ENCODE measurements around the gene ARHGEF18.
"Not testable (repeated sequence)": the region's sequence is repeated elsewhere in the genome, so short reads cannot be mapped to it uniquely, and the experiment has no call there.

Gene ARHGEF18

GRCh38 chr19:7348587-7349230 lies at the start of gene ARHGEF18:
Gene ARHGEF18 (plus strand): TSS chr19:7348937. CDS start chr19:7362891, 13,954 bp downstream.
- peak; percentile 80 for DNase-seq

- DNase-seq = no peak
Observed at GRCh38 chr19:7301525-7301924, 47.2 kb upstream of the ARHGEF18 start.

DNA sequence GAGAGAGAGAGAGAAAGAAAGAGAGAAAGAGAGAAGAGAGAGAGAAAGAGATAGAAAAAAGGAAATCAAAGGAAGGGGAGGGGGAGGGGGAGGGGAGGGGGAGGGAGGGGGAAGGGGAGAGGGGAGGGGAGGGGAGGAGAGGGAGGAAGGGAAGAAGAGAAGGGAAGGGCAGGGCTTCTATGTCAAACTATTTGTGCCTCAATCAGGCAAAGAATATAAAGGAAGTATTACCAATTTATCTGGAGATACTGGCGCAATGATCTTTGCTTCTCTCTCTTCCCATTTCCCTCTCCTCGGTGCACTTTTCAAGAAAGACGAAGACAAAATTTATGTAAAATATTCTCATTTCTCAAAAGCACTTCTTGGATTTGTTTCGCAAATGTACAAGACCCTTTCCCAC lies 45.3 kb upstream of the ARHGEF18 start:
- DNase-seq = no peak

- DNase-seq = no peak
Observed at GRCh38 chr19:7304200-7304599, 44.5 kb upstream of the ARHGEF18 start.

GRCh38 chr19:7307590-7308218 lies 41.0 kb upstream of the ARHGEF18 start:
- DNase-seq = no peak

GRCh38 chr19:7308327-7308726 lies 40.4 kb upstream of the ARHGEF18 start:
- DNase-seq = not testable (repeated sequence)

DNA sequence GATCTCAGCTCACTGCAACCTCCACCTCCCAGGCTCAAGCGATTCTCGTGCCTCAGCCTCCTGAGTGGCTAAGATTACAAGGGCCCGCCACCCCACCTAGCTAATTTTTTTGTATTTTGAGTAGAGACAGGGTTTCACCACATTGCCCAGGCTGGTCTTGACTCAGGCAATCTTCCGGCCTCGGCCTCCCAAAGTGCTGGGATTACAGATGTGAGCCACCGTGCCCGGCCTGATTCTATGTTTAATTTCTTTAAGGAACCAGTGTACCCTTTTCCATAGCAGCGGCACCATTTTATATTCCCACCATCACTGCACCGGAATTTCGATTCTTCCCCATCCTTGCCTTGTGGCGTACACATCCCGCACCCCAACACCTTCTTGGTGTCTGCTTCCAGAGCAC lies 36.8 kb upstream of the ARHGEF18 start:
- DNase-seq = no peak

GRCh38 chr19:7312816-7313215 lies 35.9 kb upstream of the ARHGEF18 start:
- no peak for DNase-seq

GRCh38 chr19:7318176-7318575 lies 30.6 kb upstream of the ARHGEF18 start:
- DNase-seq = no peak

GRCh38 chr19:7326105-7326877 lies 22.4 kb upstream of the ARHGEF18 start:
- no peak for DNase-seq

DNA sequence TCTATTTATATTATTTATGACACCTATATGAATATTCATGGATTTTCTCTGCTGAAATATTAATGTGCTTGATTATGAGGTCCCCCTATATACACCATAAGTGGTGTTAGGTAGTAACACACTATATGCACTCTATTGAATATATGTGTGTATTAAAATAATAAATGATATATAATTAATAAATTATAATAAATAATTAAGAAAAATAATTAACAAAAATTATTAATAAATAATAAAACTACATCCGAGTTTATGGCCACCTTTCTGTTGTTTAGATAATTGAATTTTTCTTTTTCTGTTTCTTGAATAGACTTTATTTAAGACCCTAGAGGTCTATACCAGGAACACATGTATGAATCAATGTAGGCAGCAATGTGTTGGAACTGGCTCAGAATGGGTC lies 20.9 kb upstream of the ARHGEF18 start:
- DNase-seq = no peak

GRCh38 chr19:7328647-7329046 lies 20.1 kb upstream of the ARHGEF18 start:
- DNase-seq = no peak

DNA sequence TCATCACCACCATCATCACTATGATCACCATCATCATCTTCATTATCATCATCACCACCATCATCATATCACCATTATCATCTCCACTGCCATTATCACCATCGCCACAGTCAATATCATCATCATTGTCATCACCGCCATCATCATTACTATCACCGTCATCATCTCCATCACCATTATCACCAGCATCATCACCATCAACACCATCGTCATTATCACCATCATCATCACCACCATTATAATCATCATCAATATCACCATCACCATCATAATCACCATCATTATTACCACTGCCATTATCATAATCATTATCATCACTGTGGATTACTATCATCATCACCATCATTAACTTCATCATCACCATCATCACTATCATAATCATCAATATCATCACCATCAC lies 17.3 kb upstream of the ARHGEF18 start:
- no peak for DNase-seq

DNA sequence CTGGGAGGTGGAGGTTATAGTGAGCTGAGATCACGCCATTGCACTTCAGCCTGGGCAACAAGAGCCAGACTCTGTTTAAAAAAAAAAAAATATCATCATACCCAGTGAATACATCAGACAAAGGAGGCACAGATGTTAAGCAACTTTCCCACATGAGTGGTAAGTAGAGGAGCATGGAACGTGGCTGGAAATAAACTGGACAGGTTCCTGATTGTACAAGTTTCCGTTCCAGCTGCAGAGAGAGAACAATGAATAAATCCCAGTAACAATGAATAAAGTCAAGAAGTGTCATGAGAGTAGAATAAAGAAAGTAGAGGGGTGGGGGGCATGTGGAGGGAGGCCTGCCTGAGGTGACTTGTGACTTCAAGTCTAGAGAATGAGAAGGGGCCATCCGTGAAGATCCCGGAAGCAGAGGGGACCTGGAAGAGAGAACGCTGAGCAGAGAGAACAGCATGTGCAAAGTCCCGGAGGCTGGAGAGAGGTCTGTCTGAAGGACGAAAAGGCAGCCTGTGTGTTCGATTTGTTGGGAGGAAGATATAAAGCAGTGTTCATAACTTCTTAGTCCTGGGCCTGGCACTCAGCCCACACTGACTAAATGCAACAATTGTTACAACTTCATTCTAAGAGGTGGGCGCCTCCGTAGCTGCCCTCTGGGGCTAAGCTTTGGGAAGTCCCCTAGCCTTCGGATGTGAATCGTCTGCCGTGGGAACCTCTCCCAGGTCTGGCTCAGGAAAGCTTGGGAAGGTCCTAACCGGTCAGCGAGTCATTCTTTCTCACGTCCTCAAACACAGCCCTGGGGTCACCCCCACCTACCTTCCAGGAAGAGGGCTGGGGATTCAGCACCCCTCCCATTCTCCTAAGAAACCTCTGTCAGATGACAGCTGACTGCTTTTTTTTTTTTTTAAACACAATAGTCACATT lies 15.3 kb upstream of the ARHGEF18 start:
- DNase-seq = no peak

- DNase-seq = no peak
Observed at GRCh38 chr19:7336321-7336973, 12.3 kb upstream of the ARHGEF18 start.

DNA sequence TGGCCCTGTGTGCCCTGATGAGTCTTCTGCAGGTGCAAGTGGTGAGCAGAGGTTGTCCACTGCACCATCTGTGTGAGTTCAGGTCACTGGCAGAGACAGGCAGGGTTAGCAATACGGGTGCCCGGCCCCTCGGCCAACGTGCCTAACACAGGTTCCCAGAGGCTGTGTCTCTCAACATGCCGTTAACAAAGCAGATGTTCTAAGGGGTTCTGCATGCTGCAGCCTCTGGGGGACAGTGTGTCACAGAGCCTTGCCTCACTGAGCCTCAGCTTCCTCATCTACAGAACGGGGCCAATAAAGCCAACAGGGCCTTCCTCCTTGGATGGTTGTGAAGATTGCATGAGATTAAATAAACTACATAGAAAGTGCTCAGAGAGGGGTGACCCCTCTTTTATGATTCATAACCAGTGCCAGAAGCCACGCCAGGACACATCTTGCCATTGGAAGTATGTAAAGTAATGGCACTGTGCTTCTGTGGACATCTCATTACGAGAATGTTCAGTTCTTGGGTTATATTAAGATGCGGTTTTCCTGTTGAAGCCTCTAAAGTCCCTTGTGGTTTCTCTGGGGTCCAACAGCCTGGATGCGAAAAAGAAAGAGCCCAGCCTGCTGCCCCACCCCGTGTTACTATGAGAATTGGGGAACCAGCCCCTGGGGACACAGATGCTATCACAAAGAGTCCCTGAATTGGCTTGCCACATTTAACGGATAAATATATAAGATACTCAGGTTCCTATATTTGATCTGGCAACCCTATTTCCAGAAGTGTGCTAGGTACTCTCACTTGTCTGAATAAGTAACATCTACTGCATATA lies 11.2 kb upstream of the ARHGEF18 start:
- DNase-seq = peak; percentile 81

DNA sequence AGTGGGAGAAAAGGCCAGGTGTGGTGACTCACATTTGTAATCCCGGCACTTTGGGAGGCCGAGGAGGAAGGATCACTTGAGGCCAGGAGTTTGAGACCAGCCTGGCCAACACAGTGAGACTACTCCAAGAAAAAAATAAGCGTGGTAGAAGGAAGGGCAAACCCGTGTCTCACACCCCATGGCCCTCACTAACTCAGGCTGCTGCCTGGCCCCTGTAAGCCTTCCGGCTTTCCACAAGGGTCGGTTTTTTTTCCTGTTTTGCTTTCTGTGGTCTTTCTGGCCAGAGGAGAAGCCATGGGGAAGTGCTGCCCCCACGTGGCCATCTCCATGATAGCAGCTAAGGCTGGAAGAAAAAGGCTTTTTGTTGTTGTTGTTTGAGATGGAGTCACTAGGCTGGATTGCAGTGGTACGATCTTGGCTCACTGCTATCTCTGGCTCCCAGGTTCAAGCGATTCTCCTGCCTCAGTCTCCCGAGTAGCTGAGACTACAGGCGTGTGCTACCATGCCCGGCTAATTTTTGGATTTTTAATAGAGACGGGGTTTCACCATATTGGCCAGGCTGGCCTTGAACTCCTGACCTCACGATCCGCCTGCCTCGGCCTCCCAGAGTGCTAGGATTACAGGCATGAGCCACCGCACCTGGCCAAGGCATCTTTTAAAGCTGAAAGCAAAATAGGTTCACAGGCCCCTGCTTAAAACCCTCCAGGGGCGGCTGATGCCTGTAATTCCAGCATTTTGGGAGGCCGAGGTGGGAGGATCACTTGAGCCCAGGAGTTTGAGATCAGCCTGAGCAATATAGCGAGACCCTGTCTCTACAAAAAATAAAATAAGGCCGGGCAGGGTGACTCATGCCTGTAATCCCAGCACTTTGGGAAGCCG lies 7.5 kb upstream of the ARHGEF18 start:
- DNase-seq = peak; percentile 79

DNA sequence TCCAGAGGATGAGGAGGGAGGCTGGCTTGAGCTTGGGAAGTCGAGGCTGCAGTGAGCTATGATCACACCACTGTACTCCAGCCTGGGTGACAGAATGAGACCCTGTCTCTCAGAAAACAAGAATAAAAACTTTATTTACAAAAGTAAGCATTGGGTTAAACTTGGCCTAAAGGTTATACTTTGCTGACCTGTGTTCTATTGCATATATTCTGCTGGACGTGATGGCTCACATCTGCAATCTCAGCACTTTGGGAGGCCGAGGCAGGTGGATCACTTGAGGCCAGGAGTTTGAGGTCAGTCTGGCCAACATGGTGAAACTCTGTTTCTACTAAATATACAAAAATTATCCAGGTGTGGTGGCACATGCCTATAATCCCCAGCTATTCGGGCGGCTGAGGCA lies 6.6 kb upstream of the ARHGEF18 start:
- DNase-seq = no peak

GRCh38 chr19:7346488-7346971 lies 2.2 kb upstream of the ARHGEF18 start:
- DNase-seq = no peak

- DNase-seq = not testable (repeated sequence)
Observed at GRCh38 chr19:7346997-7347396, 1.7 kb upstream of the ARHGEF18 start.

Data from CD4-positive, alpha-beta T cell treated with Interleukin-15 for 1 hour (primary cell).